ENCODE results near the gene LEKR1.

Gene LEKR1

GRCh38 chr3:157061265-157061664 lies 235.1 kb downstream of the LEKR1 start:
- Histone ChIP-seq H3K4me3 (ENCODE audit: low read depth in 1 of 2, low read length in 2 of 2) (no peak overlapping the region), H3K36me3 (ENCODE audit: insufficient read depth, low read length) (no peaks in the 10 kb centered on the region), H3K79me2 (ENCODE audit: insufficient read depth, low read length) (no peaks in the 10 kb centered on the region), H3K27ac (ENCODE audit: low read length) (no peak overlapping the region), H3K4me1 (ENCODE audit: insufficient read depth, low read length) (no peaks in the 10 kb centered on the region), H3K9me3 (ENCODE audit: insufficient read depth, low read length, severe bottlenecking) (no peaks in the 10 kb centered on the region), H3K4me2 (ENCODE audit: insufficient read depth, low read length) (no peak overlapping the region), H4K20me1 (ENCODE audit: insufficient read depth, low read length) (no peaks in the 10 kb centered on the region), H2AFZ (ENCODE audit: low read depth, low read length) (no peak overlapping the region), H3K27me3 (ENCODE audit: insufficient read depth, low read length, poor library complexity) (peaks cover 13% of the 10 kb centered on the region), H3K9ac (ENCODE audit: low read depth, low read length) (no peak overlapping the region)
- ATAC-seq (ENCODE audit: insufficient read depth, low read depth) = no peak
- TF ChIP-seq EZH2 (IDR thresholded peaks at IDR 0.05; ENCODE audit: borderline replicate concordance, low read depth, low read length, severe bottlenecking) = no peak
- DNase-seq = no peak

DNA sequence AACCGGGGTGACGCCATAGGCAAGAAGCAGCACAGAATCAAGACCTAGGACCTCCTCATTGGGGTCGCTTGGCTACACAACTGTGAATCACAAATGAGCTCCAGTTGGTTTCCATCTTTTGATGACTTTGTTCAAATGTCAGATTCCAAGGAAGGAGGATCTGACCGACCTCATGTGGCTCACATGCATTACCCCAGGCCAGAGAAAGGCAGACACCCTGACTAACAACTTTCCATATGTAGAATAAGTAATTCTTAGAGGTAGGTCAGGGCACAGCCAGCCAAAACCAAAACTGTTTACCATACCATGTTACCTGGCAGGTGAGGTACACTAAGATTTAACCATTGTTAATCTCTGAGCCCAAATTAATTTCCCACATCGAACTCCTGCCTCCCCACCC lies 237.3 kb downstream of the LEKR1 start:
- H3K4me1 ChIP-seq (ENCODE audit: insufficient read depth, low read length) = no peaks in the 10 kb centered on the region
- H3K27ac ChIP-seq (ENCODE audit: low read length) = no peak overlapping the region
- no peak overlapping the region for H3K9ac ChIP-seq (ENCODE audit: low read depth, low read length)
- H3K9me3 ChIP-seq (ENCODE audit: insufficient read depth, low read length, severe bottlenecking) = no peaks in the 10 kb centered on the region
- no peak for TF ChIP-seq EZH2 (IDR thresholded peaks at IDR 0.05; ENCODE audit: borderline replicate concordance, low read depth, low read length, severe bottlenecking)
- TF ChIP-seq, protein P1, sequence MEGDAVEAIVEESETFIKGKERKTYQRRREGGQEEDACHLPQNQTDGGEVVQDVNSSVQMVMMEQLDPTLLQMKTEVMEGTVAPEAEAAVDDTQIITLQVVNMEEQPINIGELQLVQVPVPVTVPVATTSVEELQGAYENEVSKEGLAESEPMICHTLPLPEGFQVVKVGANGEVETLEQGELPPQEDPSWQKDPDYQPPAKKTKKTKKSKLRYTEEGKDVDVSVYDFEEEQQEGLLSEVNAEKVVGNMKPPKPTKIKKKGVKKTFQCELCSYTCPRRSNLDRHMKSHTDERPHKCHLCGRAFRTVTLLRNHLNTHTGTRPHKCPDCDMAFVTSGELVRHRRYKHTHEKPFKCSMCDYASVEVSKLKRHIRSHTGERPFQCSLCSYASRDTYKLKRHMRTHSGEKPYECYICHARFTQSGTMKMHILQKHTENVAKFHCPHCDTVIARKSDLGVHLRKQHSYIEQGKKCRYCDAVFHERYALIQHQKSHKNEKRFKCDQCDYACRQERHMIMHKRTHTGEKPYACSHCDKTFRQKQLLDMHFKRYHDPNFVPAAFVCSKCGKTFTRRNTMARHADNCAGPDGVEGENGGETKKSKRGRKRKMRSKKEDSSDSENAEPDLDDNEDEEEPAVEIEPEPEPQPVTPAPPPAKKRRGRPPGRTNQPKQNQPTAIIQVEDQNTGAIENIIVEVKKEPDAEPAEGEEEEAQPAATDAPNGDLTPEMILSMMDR (IDR thresholded peaks at IDR 0.05; ENCODE audit: borderline replicate concordance, extremely low read depth, low read length, poor library complexity, severe bottlenecking) = no peak
- no peak overlapping the region for H3K4me3 ChIP-seq (ENCODE audit: low read depth in 1 of 2, low read length in 2 of 2)
- peaks cover 14% of the 10 kb centered on the region for H3K27me3 ChIP-seq (ENCODE audit: insufficient read depth, low read length, poor library complexity)
- ATAC-seq (ENCODE audit: insufficient read depth, low read depth) (no peak), DNase-seq (no peak)
- H3K79me2 ChIP-seq (ENCODE audit: insufficient read depth, low read length) = no peaks in the 10 kb centered on the region
- no peak overlapping the region for H2AFZ ChIP-seq (ENCODE audit: low read depth, low read length)
- no peaks in the 10 kb centered on the region for H3K36me3 ChIP-seq (ENCODE audit: insufficient read depth, low read length)
- no peaks in the 10 kb centered on the region for H4K20me1 ChIP-seq (ENCODE audit: insufficient read depth, low read length)
- no peak overlapping the region for H3K4me2 ChIP-seq (ENCODE audit: insufficient read depth, low read length)

DNA sequence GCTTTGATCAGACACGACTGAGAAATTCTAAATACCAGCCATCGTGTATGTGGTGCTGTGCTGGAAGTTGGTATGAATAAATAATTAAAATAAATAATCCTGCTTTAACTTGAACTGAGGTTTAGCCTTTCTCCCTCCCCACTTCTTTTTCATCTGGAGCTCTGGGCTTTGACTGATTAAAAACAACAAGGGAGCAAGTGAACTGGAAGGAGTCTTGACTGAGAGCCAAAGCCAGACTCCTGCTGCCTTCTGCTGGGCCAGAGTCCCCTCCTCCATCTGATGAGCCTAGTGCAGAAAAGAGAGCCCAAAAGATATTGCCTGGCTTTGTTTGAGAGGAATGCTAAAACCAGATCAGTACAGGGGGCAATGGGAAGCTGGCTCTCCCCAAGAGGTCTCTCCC lies 237.8 kb downstream of the LEKR1 start:
- Histone ChIP-seq H3K4me1 (ENCODE audit: insufficient read depth, low read length) (no peaks in the 10 kb centered on the region), H3K4me2 (ENCODE audit: insufficient read depth, low read length) (no peak overlapping the region), H3K27ac (ENCODE audit: low read length) (no peak overlapping the region), H3K27me3 (ENCODE audit: insufficient read depth, low read length, poor library complexity) (peaks cover 13% of the 10 kb centered on the region), H3K4me3 (ENCODE audit: low read depth in 1 of 2, low read length in 2 of 2) (no peak overlapping the region), H3K36me3 (ENCODE audit: insufficient read depth, low read length) (no peaks in the 10 kb centered on the region), H4K20me1 (ENCODE audit: insufficient read depth, low read length) (no peaks in the 10 kb centered on the region), H3K9ac (ENCODE audit: low read depth, low read length) (no peak overlapping the region), H3K9me3 (ENCODE audit: insufficient read depth, low read length, severe bottlenecking) (no peaks in the 10 kb centered on the region), H3K79me2 (ENCODE audit: insufficient read depth, low read length) (no peaks in the 10 kb centered on the region), H2AFZ (ENCODE audit: low read depth, low read length) (no peak overlapping the region)
- ATAC-seq (ENCODE audit: insufficient read depth, low read depth) (no peak), DNase-seq (no peak)
- TF ChIP-seq, protein P1 (IDR thresholded peaks at IDR 0.05; ENCODE audit: borderline replicate concordance, extremely low read depth, low read length, poor library complexity, severe bottlenecking) = no peak
- no peak for TF ChIP-seq EZH2 (IDR thresholded peaks at IDR 0.05; ENCODE audit: borderline replicate concordance, low read depth, low read length, severe bottlenecking)

DNA sequence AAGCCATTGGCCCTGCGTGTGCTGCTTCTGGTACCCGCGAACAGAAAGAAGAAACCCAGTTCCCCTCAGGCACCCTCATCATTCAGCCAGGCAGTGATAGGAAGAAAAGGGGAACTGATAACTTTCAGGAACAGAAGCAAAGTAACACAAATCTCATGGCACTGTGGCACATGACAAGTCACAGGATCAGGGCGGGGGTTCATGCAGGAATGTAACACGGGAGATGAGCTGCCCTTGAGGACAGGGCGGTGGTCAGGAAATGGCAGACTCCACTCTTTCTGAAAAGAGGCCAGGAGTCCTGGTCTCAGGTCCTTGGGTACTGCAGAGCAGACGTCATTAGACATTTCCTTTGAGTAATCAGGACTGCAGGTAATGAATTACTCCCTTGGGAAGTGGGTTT lies 238.2 kb downstream of the LEKR1 start:
- ATAC-seq (ENCODE audit: insufficient read depth, low read depth) (no peak), DNase-seq (no peak)
- H3K9me3 ChIP-seq (ENCODE audit: insufficient read depth, low read length, severe bottlenecking) = no peaks in the 10 kb centered on the region
- H3K36me3 ChIP-seq (ENCODE audit: insufficient read depth, low read length) = no peaks in the 10 kb centered on the region
- H4K20me1 ChIP-seq (ENCODE audit: insufficient read depth, low read length) = no peaks in the 10 kb centered on the region
- no peak overlapping the region for H2AFZ ChIP-seq (ENCODE audit: low read depth, low read length)
- H3K79me2 ChIP-seq (ENCODE audit: insufficient read depth, low read length) = no peaks in the 10 kb centered on the region
- H3K9ac ChIP-seq (ENCODE audit: low read depth, low read length) = no peak overlapping the region
- TF ChIP-seq, protein P1 (IDR thresholded peaks at IDR 0.05; ENCODE audit: borderline replicate concordance, extremely low read depth, low read length, poor library complexity, severe bottlenecking) = no peak
- TF ChIP-seq EZH2 (IDR thresholded peaks at IDR 0.05; ENCODE audit: borderline replicate concordance, low read depth, low read length, severe bottlenecking) = no peak
- H3K27ac ChIP-seq (ENCODE audit: low read length) = no peak overlapping the region
- H3K4me3 ChIP-seq (ENCODE audit: low read depth in 1 of 2, low read length in 2 of 2) = no peak overlapping the region
- H3K27me3 ChIP-seq (ENCODE audit: insufficient read depth, low read length, poor library complexity) = peaks cover 14% of the 10 kb centered on the region
- H3K4me2 ChIP-seq (ENCODE audit: insufficient read depth, low read length) = no peak overlapping the region
- H3K4me1 ChIP-seq (ENCODE audit: insufficient read depth, low read length) = no peaks in the 10 kb centered on the region

Data from DND-41 (cell line).